ENCODE results near the gene ISG20.

Gene ISG20

DNA sequence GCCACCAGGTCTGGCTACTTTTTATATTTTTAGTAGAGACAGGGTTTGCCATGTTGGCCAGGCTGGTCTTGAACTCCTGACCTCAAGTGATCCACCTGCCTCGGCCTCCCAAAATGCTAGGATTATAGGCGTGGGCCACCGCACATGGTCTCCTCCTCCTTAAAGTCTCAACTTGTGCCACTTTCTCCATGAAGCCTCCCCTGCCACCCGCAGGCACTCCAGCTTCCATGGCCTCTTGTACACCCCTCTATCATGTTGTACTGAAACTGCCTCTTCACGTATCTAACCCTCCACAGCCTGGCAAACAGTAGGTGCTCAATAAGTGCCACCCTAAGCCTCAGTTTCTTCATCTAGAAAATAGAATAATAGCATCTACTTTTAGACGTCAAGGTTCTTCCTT is 39.9 kb downstream of the ISG20 start:
- H3K27me3 ChIP-seq (ENCODE audit: low read depth, low read length), result peaks cover 19% of the 10 kb centered on the region
- H3K4me3 ChIP-seq (ENCODE audit: low read length), result no peak overlapping the region
- peaks cover 10% of the 10 kb centered on the region for H3K4me1 ChIP-seq (ENCODE audit: low read length)
- no peak overlapping the region for H3K9ac ChIP-seq (ENCODE audit: low read length)
- no peak for TF ChIP-seq EZH2phosphoT487 (IDR thresholded peaks at IDR 0.05; ENCODE audit: low read depth)
- TF ChIP-seq, protein P1, sequence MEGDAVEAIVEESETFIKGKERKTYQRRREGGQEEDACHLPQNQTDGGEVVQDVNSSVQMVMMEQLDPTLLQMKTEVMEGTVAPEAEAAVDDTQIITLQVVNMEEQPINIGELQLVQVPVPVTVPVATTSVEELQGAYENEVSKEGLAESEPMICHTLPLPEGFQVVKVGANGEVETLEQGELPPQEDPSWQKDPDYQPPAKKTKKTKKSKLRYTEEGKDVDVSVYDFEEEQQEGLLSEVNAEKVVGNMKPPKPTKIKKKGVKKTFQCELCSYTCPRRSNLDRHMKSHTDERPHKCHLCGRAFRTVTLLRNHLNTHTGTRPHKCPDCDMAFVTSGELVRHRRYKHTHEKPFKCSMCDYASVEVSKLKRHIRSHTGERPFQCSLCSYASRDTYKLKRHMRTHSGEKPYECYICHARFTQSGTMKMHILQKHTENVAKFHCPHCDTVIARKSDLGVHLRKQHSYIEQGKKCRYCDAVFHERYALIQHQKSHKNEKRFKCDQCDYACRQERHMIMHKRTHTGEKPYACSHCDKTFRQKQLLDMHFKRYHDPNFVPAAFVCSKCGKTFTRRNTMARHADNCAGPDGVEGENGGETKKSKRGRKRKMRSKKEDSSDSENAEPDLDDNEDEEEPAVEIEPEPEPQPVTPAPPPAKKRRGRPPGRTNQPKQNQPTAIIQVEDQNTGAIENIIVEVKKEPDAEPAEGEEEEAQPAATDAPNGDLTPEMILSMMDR (IDR thresholded peaks at IDR 0.05; ENCODE audit: low read depth, low read length), result no peak
- no peak overlapping the region for H3K27ac ChIP-seq (ENCODE audit: low read length)
- H4K20me1 ChIP-seq (ENCODE audit: insufficient read depth, low read length), result no peaks in the 10 kb centered on the region
- H3K79me2 ChIP-seq (ENCODE audit: low read length), result no peaks in the 10 kb centered on the region
- H3K36me3 ChIP-seq (replicated peaks; ENCODE audit: low read depth, low read length), result no peaks in the 10 kb centered on the region
- no peak overlapping the region for H3K4me2 ChIP-seq (ENCODE audit: low read length)
- no peaks in the 10 kb centered on the region for H3K9me3 ChIP-seq (ENCODE audit: insufficient read depth, low read length)
- no peak overlapping the region for H2AFZ ChIP-seq (ENCODE audit: low read depth, low read length)

DNA sequence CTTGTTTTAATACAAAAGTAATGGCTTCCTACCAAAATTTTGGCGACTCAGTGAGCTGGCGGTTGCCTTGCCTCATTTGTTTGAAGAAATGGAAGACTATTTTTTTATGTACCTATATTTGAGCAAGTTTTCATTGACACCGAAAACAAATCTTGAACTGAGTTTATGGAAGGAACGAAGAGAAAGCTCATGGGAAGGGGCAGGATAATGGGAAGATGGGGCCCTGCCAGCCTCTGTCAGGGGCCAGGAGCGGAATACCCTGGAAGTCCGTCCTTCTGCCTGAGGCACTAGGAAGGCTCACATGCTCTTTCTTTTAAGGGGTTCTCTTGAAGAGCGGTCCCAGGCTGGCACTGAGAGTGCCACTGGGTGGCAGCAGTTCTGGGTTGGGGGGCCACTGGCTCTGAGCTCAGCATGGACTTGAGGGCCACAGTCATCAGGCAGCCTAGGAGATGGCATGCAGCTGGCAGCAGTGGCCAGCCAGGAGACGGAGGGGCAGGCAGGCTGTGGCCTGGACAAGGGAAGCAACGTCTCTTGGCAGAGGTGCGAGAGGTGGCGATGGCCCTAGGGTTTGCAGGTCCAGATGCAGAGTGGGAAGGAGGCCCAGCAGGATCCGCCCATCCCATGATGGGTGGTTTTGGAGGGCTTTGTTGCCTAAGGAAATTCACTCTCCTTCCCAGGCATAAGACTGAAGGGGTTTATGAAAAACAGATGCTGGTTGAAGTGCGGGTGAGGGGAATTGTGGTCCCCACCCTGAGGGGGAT is 41.6 kb downstream of the ISG20 start:
- Histone ChIP-seq H3K27me3 (ENCODE audit: low read depth, low read length) (peaks cover 10% of the 10 kb centered on the region), H3K9ac (ENCODE audit: low read length) (no peak overlapping the region), H3K4me1 (ENCODE audit: low read length) (peaks cover 17% of the 10 kb centered on the region), H4K20me1 (ENCODE audit: insufficient read depth, low read length) (no peaks in the 10 kb centered on the region), H3K79me2 (ENCODE audit: low read length) (no peaks in the 10 kb centered on the region), H3K4me3 (ENCODE audit: low read length) (no peak overlapping the region), H3K36me3 (replicated peaks; ENCODE audit: low read depth, low read length) (no peaks in the 10 kb centered on the region), H3K4me2 (ENCODE audit: low read length) (no peak overlapping the region), H3K27ac (ENCODE audit: low read length) (no peak overlapping the region), H2AFZ (ENCODE audit: low read depth, low read length) (no peak overlapping the region), H3K9me3 (ENCODE audit: insufficient read depth, low read length) (no peaks in the 10 kb centered on the region)
- no peak for TF ChIP-seq EZH2phosphoT487 (IDR thresholded peaks at IDR 0.05; ENCODE audit: low read depth)
- TF ChIP-seq, protein P1 (IDR thresholded peaks at IDR 0.05; ENCODE audit: low read depth, low read length), result peak; percentile 26; the same call in 1 of the 2 replicates

DNA sequence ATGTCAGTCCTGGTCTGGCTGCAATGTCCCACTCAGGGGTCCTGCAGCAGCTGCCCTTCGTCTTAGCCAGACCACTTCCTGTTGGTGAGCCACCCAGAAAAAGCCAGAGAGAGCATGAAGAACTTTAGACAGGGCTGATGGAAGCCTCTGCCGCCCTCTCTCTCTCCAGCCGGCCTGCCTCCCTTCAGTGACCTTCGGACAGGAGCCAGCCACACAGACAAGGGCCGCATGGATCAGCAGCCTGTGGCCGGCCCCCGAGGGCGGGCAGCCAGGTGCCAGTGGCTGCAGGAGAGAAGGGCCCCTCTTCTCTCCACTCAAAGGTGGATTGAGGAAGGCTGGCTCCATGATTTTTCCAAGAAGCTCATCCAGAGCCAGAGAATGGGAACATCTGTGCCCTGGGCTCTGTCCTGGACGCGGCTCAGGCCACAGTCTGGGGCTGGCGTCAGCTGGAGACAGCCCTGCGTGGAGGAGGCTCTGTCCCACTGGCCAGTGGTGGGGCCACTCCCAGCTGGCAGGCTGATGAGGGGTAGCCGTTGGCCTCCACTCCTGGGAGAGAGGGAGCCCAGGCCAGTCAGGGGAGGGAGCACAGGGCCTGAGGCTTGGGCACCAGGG is 42.9 kb downstream of the ISG20 start:
- H2AFZ ChIP-seq (ENCODE audit: low read depth, low read length), result no peak overlapping the region
- H3K9ac ChIP-seq (ENCODE audit: low read length), result no peak overlapping the region

DNA sequence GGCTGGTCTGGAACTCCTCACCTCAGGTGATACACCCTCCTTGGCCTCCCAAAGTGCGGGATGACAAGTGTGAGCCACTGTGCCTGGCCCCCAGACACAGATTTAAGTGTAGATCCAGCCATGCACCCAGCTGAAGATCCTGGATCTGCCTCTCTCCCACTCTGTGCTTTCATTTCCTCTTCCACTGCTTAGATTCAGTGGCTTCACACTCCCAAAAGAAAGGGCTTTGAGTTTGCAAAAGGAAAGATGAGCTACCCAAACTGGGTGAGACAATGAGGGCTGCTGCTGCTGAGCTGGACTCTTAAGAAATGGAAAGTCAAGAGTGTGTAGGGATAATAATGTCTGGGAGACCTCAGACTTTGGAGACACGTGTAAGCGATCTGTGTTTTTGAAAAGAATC is 45.5 kb downstream of the ISG20 start:
- Histone ChIP-seq H3K4me1 (ENCODE audit: low read length) (peaks cover 17% of the 10 kb centered on the region), H3K27me3 (ENCODE audit: low read depth, low read length) (peaks cover 8% of the 10 kb centered on the region; the same call in 1 of the 2 replicates), H3K27ac (ENCODE audit: low read length) (no peak overlapping the region), H4K20me1 (ENCODE audit: insufficient read depth, low read length) (no peaks in the 10 kb centered on the region), H3K9ac (ENCODE audit: low read length) (no peak overlapping the region), H3K36me3 (replicated peaks; ENCODE audit: low read depth, low read length) (peaks cover 3% of the 10 kb centered on the region), H3K4me2 (ENCODE audit: low read length) (no peak overlapping the region), H3K79me2 (ENCODE audit: low read length) (no peaks in the 10 kb centered on the region), H3K9me3 (ENCODE audit: insufficient read depth, low read length) (0 out of 2 replicates have a peak, but pooled peaks cover 9% of the 10 kb centered on the region), H2AFZ (ENCODE audit: low read depth, low read length) (no peak overlapping the region), H3K4me3 (ENCODE audit: low read length) (no peak overlapping the region)
- TF ChIP-seq, protein P1 (IDR thresholded peaks at IDR 0.05; ENCODE audit: low read depth, low read length), result no peak
- TF ChIP-seq EZH2phosphoT487 (IDR thresholded peaks at IDR 0.05; ENCODE audit: low read depth), result no peak

More for the DNA sequence above, 42.9 kb downstream of the ISG20 start:
- Histone ChIP-seq H3K4me2 (ENCODE audit: low read length) (no peak overlapping the region), H3K36me3 (replicated peaks; ENCODE audit: low read depth, low read length) (no peaks in the 10 kb centered on the region), H3K9me3 (ENCODE audit: insufficient read depth, low read length) (no peaks in the 10 kb centered on the region), H3K79me2 (ENCODE audit: low read length) (no peaks in the 10 kb centered on the region), H3K27ac (ENCODE audit: low read length) (no peak overlapping the region), H3K4me3 (ENCODE audit: low read length) (no peak overlapping the region), H4K20me1 (ENCODE audit: insufficient read depth, low read length) (no peaks in the 10 kb centered on the region), H3K27me3 (ENCODE audit: low read depth, low read length) (peaks cover 7% of the 10 kb centered on the region), H3K4me1 (ENCODE audit: low read length) (peaks cover 17% of the 10 kb centered on the region)
- no peak for TF ChIP-seq EZH2phosphoT487 (IDR thresholded peaks at IDR 0.05; ENCODE audit: low read depth)
- TF ChIP-seq, protein P1 (IDR thresholded peaks at IDR 0.05; ENCODE audit: low read depth, low read length), result no peak
